CD4-positive, alpha-beta T cell treated with Interleukin-1 beta for 1 hour (primary cell): ENCODE data around the gene ZNF804A.
"Not testable (repeated sequence)": the region's sequence is repeated elsewhere in the genome, so short reads cannot be mapped to it uniquely, and the experiment has no call there.

Source experiments
- DNase-seq, 2 donors: peaks; one replicate each; pipeline ENCODE4 v3.0.0-alpha.2; 2020 to 2022

The ZNF804A gene

DNA sequence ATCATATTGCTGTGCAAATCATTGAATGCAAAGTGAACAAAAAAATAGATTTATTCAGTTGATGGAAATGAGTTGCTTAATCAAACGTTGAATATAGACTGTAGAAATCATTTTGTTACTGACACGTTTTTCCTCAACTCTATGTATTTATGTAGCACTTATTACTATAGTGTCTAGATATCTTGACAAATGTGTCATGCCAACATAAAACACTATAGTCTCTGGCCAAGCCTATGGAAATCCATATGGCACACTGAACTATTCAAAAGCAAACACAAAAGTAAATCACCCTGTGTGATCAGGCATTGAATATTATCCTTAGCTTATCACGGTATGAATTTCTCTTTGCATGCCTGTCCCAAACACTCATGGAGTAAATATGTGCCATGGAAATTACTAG lies 131.3 kb downstream of the ZNF804A start:
- DNase-seq, result no peak

DNA sequence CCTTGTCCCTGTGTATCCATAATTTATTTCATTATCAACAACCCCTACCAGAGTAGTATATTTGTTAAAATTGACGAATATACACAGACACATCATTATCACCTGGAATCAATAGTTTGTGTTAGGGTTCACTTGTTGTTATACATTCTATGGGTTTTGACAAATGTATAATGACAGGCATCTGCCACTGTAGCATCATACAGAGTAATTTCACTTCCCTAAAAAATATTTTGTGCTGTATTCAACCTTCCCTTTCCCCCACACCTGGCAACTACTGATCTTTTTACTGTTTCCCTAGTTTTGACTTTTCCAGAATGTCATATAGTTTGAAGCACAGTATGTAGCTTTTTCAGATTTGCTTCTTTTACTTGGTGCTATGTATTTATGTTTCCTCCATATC lies 132.0 kb downstream of the ZNF804A start:
- no peak for DNase-seq

DNA sequence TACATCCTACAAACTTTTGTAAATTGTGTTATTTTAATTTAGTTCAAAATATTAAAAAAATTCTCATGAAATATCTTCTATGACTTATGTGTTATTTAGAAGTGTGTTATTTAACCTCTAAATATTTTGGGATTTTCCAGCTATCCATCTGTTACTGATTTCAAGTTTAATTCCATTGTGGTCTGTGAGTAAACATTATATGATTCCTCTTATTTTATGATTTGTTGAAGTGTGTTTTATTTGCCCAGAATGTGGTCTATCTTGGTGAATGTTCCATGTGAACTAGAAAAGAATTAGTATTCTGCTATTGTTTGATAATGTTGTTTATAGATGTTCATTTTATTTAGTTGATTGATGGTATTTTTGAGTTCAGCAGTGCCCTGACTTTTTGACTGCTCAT lies 136.0 kb downstream of the ZNF804A start:
- no peak for DNase-seq

DNA sequence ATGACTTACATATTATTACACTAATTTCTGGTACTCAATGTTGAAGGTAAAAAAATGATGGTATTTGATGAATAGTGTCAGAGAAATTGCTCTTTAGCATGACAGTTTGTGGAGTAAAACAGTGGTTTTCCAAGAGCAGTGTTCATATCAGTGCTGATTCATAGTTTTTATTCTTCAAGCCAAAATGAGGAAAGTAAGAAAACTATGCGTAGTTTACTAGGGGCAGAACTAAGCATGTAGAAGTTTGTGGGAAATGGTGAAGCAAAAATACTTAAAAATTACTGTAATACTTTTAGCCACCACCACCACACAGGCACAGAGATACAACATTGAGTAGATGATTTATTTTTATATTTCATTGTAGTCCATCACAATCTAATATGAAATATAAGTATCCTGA lies 137.3 kb downstream of the ZNF804A start:
- DNase-seq, result no peak

DNA sequence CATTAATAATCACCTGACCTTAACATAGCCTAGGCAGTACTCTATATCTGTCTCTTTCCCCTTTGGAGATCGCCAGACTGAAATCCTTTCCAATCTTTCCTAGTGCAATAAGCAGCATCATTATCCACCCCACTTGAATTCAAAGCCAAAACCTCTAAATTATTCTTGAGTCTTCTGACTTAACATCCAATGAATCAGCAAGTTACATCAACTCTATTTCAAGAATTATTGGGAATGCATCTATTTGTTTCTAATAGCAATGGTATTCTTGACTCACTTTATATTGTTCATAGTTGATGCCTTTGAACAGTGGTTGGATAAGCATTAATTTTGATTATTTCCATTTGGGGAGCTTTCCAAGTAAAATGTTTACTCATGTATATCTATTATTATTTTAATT lies 144.8 kb downstream of the ZNF804A start:
- no peak for DNase-seq

DNA sequence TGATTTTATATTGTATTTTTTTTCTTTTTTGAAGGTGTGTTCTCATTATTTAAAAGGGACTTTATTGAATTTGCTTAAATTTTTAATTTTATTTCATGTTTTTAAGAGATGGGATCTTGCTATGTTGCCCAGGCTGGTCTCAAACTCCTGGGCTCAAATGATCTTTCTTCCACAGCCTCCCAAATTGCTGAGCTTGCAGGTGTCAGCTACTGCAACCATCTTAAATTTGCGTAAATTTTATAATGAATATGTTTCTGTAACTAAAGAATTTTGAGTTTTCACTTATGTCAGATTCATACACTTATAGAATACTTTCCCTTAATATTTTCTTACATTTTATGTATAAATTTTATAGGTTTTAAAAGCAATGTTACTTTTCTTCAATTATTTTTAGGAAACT lies 157.8 kb downstream of the ZNF804A start:
- no peak for DNase-seq

DNA sequence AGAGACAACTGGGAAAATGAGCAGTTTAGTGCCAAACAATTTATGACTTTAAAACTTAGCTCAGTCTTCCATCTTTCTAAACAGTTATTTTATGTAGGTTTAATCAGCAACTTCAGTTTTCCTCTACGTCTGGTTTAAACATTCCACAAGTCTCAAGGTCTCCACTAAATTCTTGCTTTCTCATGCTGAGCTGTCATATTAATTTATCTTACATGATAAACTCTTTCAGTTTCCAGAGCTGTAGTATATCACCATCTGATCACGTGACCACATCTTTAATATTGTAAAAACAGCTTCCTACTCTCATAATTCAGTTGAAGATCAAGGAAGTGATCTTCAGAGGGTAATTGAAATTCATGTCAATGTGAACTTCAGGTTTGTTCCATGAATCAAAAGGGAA lies 158.6 kb downstream of the ZNF804A start:
- DNase-seq, result no peak

DNA sequence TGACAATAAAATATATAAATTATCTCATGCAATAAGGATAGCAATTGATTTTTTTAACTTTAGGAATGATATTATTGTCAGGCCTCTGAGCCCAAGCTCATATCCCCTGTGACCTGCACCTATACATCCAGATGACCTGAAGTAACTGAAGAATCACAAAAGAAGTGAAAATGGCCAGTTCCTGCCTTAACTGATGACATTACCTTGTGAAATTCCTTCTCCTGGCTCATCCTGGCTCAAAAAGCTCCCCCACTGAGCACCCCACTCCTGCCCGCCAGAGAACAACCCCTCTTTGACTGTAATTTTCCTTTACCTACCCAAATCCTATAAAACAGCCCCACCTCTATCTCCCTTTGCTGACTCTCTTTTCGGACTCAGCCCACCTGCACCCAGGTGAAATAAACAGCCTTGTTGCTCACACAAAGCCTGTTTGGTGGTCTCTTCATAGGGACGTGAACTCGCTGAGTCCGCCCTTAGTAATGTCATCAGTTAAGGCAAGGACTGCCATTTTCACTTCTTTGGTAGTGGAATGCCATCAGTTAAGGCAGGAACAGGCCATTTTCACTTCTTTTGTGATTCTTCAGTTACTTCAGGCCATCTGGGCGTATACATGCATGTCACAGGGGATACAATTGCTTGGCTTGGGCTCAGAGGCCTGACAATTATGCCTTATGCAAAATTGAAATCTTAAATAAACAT lies 161.4 kb downstream of the ZNF804A start:
- DNase-seq, result not testable (repeated sequence)

DNA sequence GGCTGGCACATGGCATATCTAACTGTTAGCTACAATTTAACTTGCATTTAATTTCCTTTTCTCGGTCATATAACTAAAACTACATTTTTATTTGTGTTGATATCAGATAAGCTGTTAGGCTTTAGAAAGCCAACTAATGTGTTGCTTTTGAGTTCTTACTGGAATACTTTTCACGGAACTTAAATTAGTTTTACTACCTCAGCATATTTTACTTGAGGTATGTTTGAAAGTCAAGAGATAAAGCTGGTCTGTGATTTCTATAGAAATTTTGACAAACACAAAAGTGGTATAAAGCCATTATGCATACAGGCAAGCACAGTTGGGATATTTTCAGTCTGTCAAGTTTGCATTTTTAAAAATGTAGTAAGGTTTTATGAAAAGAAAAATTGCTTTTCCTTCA lies 162.6 kb downstream of the ZNF804A start:
- no peak for DNase-seq

DNA sequence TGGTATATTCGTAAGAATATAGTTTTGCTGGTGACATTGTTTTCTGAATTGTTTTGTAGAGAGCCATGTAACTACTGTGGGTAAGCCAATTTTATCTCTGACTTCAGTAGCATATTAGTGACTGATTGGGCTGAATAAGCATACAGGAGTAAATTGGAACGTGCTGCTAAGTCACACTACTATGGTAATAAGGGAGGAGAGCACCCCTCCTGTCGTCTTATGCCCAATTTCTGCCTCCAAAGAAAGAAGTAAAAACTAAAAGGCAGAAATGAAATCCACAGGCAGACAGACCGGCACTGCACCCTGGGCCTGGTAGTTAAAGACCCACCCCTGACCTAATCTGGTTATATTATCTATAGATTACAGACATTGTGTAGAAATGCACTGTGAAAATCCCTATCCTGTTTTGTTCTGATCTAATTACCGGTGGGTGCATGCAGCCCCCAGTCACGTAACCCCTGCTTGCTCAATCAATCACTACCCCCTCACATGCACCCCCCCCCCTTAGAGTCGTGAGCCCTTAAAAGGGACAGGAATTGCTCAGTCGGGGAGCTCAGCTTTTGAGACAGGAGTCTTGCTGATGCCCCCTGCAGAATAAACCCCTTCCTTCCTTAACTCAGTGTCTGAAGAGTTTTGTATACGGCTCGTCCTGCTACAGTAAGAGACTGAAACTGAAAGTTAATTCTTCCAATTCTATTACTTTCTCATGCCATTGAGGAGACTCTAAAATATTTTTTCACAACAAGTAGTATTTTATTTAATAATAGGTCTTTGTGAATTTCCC lies 167.0 kb downstream of the ZNF804A start:
- no peak for DNase-seq

DNA sequence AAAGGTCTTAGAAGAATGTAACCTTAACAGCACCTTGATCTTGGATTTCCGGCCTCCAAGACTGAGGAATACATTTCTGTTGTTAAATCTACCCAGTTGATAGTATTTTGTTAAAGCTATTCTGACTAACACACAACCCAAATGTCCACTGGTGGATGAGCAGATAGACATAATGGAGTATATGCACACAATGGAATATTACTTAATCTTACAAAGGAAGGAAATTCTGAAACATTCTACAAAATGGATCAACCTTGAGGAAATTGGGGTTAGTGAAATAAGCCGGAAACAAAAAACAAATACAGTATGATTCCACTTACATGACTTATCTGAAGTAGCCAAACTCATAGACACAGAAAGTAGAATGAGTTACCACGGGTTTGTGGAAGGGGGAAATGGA lies 168.7 kb downstream of the ZNF804A start:
- DNase-seq, result no peak

DNA sequence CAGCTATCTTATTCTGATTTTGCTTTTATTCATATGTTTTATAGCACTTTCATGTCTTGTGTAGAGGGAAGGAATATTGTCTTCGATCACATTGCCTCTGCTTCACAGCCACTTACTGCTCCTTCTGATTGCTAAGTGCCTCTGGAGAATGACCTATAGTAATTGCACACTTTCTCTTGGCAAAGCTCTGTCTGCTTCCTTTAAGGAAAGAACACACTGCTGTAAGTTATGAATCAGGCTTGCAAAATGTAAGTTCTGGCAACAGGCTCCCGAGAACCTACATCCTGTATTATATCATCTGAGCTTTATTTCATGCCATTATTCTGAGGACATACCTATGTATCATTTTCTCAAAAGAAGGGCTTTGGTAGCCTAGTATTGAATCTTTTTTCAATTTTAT lies 170.7 kb downstream of the ZNF804A start:
- DNase-seq, result no peak

DNA sequence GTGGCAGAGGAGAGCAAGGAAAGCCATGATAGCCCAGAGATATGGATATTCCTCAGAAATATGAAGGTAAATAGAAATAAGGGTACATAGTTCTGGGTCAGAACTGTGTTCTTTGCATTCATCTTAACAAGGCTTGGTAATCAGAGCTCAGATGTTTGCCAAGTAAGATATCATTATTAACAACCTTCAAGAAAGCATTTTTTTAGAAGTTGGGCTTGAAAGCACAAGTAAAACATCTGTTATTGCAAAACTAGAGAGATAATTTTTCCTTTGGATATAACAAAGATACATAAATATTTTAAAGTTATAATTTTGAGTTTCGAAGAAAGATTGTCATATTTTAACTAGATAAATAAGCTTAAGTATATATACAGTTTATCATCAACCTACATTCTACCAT lies 171.4 kb downstream of the ZNF804A start:
- DNase-seq, result no peak

DNA sequence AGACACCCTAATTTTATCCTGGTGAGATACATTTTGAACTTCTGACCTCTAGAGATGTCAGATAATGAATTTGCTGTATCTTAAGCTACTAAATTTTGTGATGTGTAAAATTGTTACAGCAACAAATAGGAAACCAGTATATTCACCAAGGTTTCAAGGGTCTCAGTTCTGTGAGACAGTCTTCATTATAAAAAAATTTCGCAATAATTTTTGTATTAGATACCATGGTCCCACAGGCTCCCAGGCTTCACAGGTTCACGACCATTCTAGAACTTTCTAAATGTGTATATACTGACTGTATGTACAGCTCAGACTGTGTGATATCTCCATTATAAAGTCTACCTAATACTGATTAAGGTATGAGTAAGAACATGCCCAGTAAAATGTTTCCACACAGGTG lies 181.4 kb downstream of the ZNF804A start:
- DNase-seq, result no peak

DNA sequence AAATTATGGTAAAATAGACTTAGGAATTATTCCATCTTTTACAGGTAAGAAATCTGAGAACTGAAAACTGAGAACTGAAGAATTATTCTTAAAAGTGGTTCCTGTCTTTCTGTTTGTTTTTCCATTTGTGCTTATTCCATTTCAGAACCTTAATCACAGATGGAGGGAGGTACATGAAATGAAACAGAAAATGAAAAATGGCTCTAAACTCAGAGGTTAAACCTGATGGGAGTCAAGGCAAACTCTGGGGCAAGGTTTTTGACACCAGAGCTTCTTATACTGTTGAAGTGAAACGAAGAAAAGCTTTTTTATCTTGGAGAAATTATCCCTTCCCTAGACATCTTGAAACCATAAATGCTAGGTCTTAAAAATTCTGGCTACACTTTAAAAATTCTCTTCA lies 182.1 kb downstream of the ZNF804A start:
- DNase-seq, result no peak

DNA sequence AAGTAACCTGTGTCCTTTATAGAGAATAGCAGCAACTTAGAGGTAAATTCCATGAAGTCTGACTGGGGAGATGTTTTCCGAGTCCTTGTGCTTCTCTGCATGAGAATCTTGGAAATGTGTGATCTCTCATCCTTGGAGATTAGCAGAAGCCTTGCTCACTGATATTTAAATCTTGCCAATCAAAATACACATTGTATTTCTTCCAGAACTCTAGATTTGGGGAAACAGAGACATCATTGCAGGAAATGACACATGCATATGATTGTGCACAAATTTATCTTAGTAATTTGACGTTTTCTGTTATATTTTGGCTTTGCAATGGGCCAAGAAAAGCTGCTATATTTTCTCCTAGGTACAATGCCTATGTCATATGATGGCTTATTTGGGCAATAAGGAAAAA lies 182.6 kb downstream of the ZNF804A start:
- DNase-seq, result no peak

DNA sequence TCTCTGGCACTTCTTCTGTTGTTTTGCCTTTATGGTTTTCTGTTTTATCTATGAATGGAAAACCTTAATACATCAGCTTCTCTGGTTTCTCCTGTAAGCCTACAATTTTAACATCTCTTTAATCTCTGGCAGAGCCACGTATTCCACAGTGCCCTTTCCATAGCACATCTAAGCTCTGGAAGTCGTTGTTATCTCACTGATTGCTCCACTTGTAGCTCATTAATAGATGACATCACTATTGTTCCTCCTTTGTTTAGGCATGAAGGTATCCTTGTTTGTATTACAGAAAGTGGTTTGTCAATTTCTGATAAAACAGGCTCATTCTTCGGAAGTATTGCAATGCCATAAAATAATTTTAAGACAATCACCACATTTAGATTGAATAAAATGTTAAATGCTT lies 185.2 kb downstream of the ZNF804A start:
- DNase-seq, result no peak

DNA sequence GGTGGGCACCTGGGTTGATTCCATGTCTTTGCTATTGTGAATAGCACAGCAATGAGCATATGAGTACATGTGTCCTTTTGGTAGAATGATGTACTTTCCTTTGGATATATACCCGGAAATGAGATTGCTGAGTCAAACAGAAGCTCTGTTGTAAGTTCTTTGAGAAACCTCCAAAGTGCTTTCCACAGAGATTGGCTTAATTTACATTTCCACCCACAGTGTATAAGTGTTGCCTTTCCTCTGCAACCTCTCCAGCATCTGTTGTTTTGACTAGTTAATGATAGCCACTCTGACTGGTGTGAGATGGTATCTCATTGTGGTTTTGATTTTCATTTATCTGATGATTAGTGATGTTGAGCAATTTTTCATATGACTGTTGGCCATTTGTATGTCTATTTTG lies 194.8 kb downstream of the ZNF804A start:
- DNase-seq, result no peak

DNA sequence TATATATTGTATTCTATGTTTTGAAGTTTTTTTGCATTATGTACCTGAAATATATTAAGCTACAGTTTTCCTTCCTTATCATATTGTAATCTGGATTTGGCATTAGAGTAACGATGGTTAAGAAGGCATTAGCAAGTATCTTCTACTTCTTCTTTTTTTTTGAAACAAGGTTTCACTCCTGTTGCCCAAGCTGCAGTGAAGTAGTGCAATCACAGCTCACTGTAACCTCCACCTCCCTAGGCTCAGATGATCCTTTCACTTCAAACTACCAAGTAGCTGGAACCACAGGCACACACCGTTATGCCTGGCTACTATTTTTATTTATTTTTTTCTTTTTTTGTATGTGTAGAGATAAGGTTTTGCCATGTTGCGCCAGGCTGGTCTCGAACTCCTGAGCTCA lies 201.1 kb downstream of the ZNF804A start:
- DNase-seq, result no peak

DNA sequence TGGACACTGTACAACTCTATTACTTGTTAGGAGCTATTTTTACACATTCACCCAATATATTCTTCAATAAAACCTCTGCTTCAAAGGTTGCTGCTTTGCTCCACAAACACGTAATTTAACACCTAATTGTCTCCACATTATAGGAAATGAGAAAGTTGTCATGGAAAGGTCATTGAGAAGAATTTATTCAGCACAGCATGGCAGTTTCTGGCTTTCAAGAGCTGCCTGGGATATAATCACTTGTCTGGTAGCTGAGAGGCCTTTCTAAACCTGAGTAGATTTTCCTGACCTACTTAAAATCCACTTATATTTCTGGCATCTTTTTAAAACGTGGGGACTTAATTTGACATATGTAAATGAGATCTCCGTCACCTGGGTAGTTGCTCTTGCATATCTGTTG lies 216.1 kb downstream of the ZNF804A start:
- no peak for DNase-seq

DNA sequence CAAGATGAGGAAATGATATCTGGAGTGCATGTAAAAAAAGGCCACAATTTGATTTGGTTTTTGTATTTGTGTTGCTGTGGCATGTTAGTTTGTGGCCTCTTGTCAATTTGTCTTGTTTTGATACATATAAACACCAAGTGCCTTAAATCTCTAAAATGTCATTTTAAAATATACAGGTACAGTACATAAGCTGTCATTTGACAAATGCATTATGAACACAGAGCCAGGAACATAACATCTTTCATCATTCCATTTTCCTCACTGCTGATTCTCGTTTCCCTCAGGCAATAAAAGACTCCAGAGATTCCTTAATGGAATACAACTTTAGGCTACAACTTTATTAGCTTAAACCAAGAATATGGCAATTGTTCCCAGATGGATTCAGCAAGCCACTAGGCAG lies 217.5 kb downstream of the ZNF804A start:
- no peak for DNase-seq

DNA sequence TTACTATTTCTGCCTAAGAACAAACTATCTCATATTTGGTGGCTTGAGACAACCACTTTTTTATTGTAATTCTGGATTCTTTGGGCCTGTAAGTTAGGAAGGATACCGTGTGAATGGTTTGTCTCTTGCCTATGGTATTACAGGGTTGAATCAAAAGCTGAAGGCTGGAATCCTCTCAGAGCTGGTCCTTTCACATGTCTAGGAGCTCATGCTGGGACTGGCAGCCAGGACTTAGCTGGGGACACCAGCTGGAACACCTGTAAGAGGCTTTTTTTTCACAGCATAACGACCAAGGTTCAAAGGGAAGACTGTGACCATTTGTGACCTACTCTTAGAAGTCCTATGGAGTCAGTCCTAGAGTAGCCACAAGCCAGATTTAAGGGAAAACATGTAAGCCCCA lies 226.3 kb downstream of the ZNF804A start:
- DNase-seq, result no peak

DNA sequence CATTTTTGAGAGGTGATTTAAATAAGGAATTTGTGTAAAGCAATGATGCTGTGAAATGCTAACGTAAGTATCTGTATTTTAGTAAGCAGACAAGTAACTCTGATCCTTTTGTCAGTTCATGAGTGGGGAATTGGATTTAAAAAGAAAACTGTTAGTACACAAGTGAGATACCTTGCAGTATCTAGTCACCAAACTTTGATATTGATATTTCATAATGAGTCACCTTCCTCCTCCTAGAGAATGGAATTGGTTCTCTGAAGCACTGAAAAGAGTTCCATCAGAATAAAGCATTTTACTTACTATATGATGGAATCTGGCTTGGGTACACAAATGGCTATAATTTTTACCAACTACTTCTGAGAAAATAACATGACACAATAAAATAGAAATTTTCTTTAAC lies 232.2 kb downstream of the ZNF804A start:
- no peak for DNase-seq

DNA sequence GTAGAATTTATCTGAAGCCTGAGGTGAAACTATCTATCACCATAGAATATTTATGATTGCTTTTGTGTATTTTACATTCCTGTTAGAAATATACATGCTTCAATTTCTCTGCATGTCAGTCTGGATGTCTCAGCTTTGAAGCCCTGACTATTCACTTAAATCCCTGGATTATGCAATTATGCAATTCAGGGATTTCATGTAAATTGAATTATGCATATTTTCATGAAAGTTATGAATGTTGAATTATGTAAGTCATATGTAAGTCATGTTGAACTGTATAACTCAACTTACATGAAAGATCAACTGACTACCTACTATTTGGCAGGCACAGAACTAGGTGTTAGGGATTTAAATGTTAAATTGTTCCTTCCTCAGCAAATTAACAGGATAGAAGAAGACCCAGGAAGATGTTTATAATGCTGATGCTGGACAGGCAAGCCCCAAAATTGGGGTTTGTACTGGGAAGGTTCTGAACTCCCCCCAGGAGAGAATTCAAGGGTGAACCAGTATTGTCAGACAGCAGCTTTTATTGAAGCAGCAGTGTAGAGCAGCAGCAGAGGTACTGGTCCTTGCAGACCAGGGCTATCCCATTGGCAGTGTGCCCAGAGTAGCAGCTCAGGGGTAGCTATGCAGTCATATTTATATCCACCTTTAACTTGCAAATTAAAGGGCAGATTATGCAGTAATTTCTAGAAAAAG lies 236.5 kb downstream of the ZNF804A start:
- no peak for DNase-seq
